Heart left ventricle (tissue), 13 donors: ENCODE results near the gene ZBTB34.

Experiments used
- CTCF ChIP-seq, 12 donors: fragments of 200-600 bp; sonication (generic) in 4 of 12; IDR thresholded peaks; one replicate each; pipeline versions ENCODE4 v1.5.0 to v1.8.0; 2018 to 2022; ENCODE audit warnings: antibody characterized with exemption in 12 of 12, mild to moderate bottlenecking in 5 of 12
- POLR2A ChIP-seq, 2 donors: fragments of 450-650 bp; IDR thresholded peaks; one replicate each; pipeline ENCODE4 v1.6.1; 2017; ENCODE audit warnings: antibody characterized with exemption in 2 of 2, mild to moderate bottlenecking in 2 of 2, moderate library complexity in 2 of 2
- donor health status: ischemic (EF 13 %, LVEDD 7.1; RV severe dilation, severe dysfunction).
- donor health status: DM: no; HTN: yes; CAD: no.
- donor health status: DM: no; HTN: no; CAD: no.
- donor health status: ischemic (EF 25% LVEDD 6.9; RV normal size, moderate dysfunction).
- donor health status: ischemic (EF 25% LVEDD 5.7; RV mildly dilated, moderate dysfunction).
- donor health status: ischemic (EF 35%, LVEDD 5.7; RV mildly dilated, moderate dysfunction).
- donor health status: nonischemic (EF 11% LVEDD 7.7; RV severe dilation, severe dysfunction).
- donor health status: DM: yes; HTN: yes; CAD: no.
- donor health status: PGD.
- donor health status: ischemic (EF 29% LVEDD 5.4; RV normal size, mild dysfunction).
- donor health status: nonischemic (EF 23%, LVEDD 6.1; RV moderate dilation, normal function).

- no peak for TF ChIP-seq CTCF (IDR thresholded peaks at IDR 0.05)
- no peak for TF ChIP-seq POLR2A (IDR thresholded peaks at IDR 0.05)
These were observed 56.5 kb downstream of the ZBTB34 start for GRCh38 chr9:126916909-126917308.
